KG1 (cell line): ENCODE results near the gene CUL1.
A peak's percentile ranks its signal among the peaks of the same experiment; 100 is the strongest.

Experiments used
- DNase-seq: peaks from one replicate; lab custom pipeline; 2025; lab: John Stamatoyannopoulos, UW

Gene CUL1

GRCh38 chr7:148804343-148805235 is 105.9 kb downstream of the CUL1 start:
- no peak for DNase-seq

- DNase-seq, result no peak
Measured at GRCh38 chr7:148806187-148806586, 107.5 kb downstream of the CUL1 start.

- no peak for DNase-seq
Measured at GRCh38 chr7:148807436-148807835, 108.7 kb downstream of the CUL1 start.

GRCh38 chr7:148809856-148810255 is 111.2 kb downstream of the CUL1 start:
- no peak for DNase-seq

- no peak for DNase-seq
Measured at GRCh38 chr7:148811892-148812291, 113.2 kb downstream of the CUL1 start.

GRCh38 chr7:148813890-148814289 is 115.2 kb downstream of the CUL1 start:
- no peak for DNase-seq

- no peak for DNase-seq
Measured at GRCh38 chr7:148814922-148815559, 116.3 kb downstream of the CUL1 start.

GRCh38 chr7:148815612-148816011 is 116.9 kb downstream of the CUL1 start:
- DNase-seq, result no peak

- DNase-seq, result no peak
Measured at GRCh38 chr7:148819697-148820360, 121.1 kb downstream of the CUL1 start.

GRCh38 chr7:148821422-148821821 is 122.7 kb downstream of the CUL1 start:
- no peak for DNase-seq

GRCh38 chr7:148824864-148825263 is 126.2 kb downstream of the CUL1 start:
- no peak for DNase-seq

- no peak for DNase-seq
Measured at GRCh38 chr7:148825338-148825737, 126.6 kb downstream of the CUL1 start.

GRCh38 chr7:148828965-148829364 is 130.3 kb downstream of the CUL1 start:
- no peak for DNase-seq

GRCh38 chr7:148830897-148831692 is 132.4 kb downstream of the CUL1 start:
- DNase-seq, result no peak

GRCh38 chr7:148831782-148832181 is 133.1 kb downstream of the CUL1 start:
- DNase-seq, result no peak

- DNase-seq, result no peak
Measured at GRCh38 chr7:148834605-148835004, 135.9 kb downstream of the CUL1 start.

GRCh38 chr7:148835854-148836253 is 137.2 kb downstream of the CUL1 start:
- no peak for DNase-seq

- DNase-seq, result peak; percentile 2
Measured at GRCh38 chr7:148838905-148839304, 140.2 kb downstream of the CUL1 start.

GRCh38 chr7:148847815-148848734 is 149.4 kb downstream of the CUL1 start:
- no peak for DNase-seq

- no peak for DNase-seq
Measured at GRCh38 chr7:148849393-148850098, 150.8 kb downstream of the CUL1 start.
